Inflammatory macrophage (primary cell): ENCODE measurements around the gene STEAP1B.

Experiments
- DNase-seq, 2 donors: peaks; one replicate each; pipeline ENCODE4 v3.0.0-alpha.2; 2020 to 2022

Gene STEAP1B

GRCh38 chr7:22399546-22399945 is 100.4 kb downstream of the STEAP1B start:
- no peak for DNase-seq

- DNase-seq: no peak
These were observed 100.9 kb downstream of the STEAP1B start for GRCh38 chr7:22399091-22399490.

- DNase-seq: no peak
These were observed 102.0 kb downstream of the STEAP1B start for GRCh38 chr7:22397981-22398380.

GRCh38 chr7:22395222-22395621 is 104.8 kb downstream of the STEAP1B start:
- DNase-seq: no peak

GRCh38 chr7:22394739-22395138 is 105.2 kb downstream of the STEAP1B start:
- DNase-seq: no peak

- no peak for DNase-seq
These were observed 105.9 kb downstream of the STEAP1B start for GRCh38 chr7:22393913-22394729.

- no peak for DNase-seq
These were observed 109.5 kb downstream of the STEAP1B start for GRCh38 chr7:22390516-22390915.

- DNase-seq: no peak
These were observed 110.1 kb downstream of the STEAP1B start for GRCh38 chr7:22389892-22390291.

GRCh38 chr7:22387583-22387982 is 112.4 kb downstream of the STEAP1B start:
- DNase-seq: no peak

- DNase-seq: no peak
These were observed 113.1 kb downstream of the STEAP1B start for GRCh38 chr7:22386865-22387264.

GRCh38 chr7:22386206-22386858 is 113.7 kb downstream of the STEAP1B start:
- DNase-seq: no peak

- DNase-seq: no peak
These were observed 114.7 kb downstream of the STEAP1B start for GRCh38 chr7:22385326-22385725.

GRCh38 chr7:22380333-22380732 is 119.7 kb downstream of the STEAP1B start:
- DNase-seq: no peak

GRCh38 chr7:22378199-22378980 is 121.6 kb downstream of the STEAP1B start:
- DNase-seq: no peak

- no peak for DNase-seq
These were observed 122.3 kb downstream of the STEAP1B start for GRCh38 chr7:22377703-22378102.

- DNase-seq: no peak
These were observed 124.5 kb downstream of the STEAP1B start for GRCh38 chr7:22375359-22376048.

- DNase-seq: no peak
These were observed 126.1 kb downstream of the STEAP1B start for GRCh38 chr7:22373911-22374310.

GRCh38 chr7:22373388-22373787 is 126.6 kb downstream of the STEAP1B start:
- no peak for DNase-seq

GRCh38 chr7:22372863-22373262 is 127.1 kb downstream of the STEAP1B start:
- DNase-seq: no peak

- DNase-seq: no peak
These were observed 128.1 kb downstream of the STEAP1B start for GRCh38 chr7:22371878-22372277.
